HepG2 (cell line): ENCODE results near the gene ANXA2. TPM values are rescaled to one million over a fixed set of nuclear protein-coding genes. Genes with fewer than 3 reads are reported as not detected.

Experiments
- ATAC-seq: fragments of 200-7000 bp; cut with Tn5 transposase; 3 replicates; pipeline ENCODE4 v1.9.1; 2020; ENCODE audit warnings: mild to moderate bottlenecking, moderate library complexity
- BruUV-seq: library from RNA; stranded (reverse); fragments of 400-500 nt; replicated peaks from 2 replicates; lab custom pipeline; 2021; lab: Mats Ljungman, UMichigan
- CTCF ChIA-PET: fragments of 300-600 bp; formaldehyde crosslinking; extraction: SDS; loops from one replicate; lab custom pipeline; 2021; ENCODE audit warnings: low total read pairs, inconsistent platforms, low intra/inter-chr PET ratio; lab: Yijun Ruan, JAX
- POLR2A ChIA-PET: fragments of 350-600 bp; sonication (Branson Sonifier 250); formaldehyde crosslinking; loops from one replicate; lab custom pipeline; 2020; ENCODE audit warnings: antibody characterized with exemption, inconsistent platforms; lab: Yijun Ruan, JAX
- DNase-seq: peaks from one replicate; pipeline ENCODE4 v3.0.0-alpha.2; 2015; ENCODE audit warnings: low spot score
- FAIRE-seq: peaks from 3 replicates; lab custom pipeline; 2011; peaks lifted over from hg19 to GRCh38; lab: Jason Lieb, UNC
- H2AFZ ChIP-seq: one replicate; pipeline ENCODE4 v1.6.1; 2011; ENCODE audit warnings: low read length, inconsistent platforms
- H3K27ac ChIP-seq: fragments of 300-600 bp; 3 replicates; pipeline ENCODE4 v1.8.0; 2011; ENCODE audit warnings: mixed run types, mild to moderate bottlenecking, mixed read lengths, low read length, inconsistent platforms; ENCODE audit not compliant: insufficient read depth; ENCODE audit errors: extremely low read length
- H3K27me3 ChIP-seq, 2 experiments: fragments of 200-600 bp in 1 of 2; 2 replicates in 1 of 2; 3 replicates in 1 of 2; pipeline versions ENCODE4 v1.6.0 to v1.8.0; 2011; ENCODE audit warnings: low read length in 2 of 2, mild to moderate bottlenecking in 2 of 2, moderate library complexity in 2 of 2, inconsistent platforms in 1 of 2; ENCODE audit not compliant: insufficient read depth in 2 of 2, control insufficient read depth in 1 of 2
- H3K36me3 ChIP-seq, 2 experiments: fragments of 200-600 bp in 1 of 2; replicated peaks in 1 of 2; 2 replicates in 1 of 2; 3 replicates in 1 of 2; pipeline versions ENCODE4 v1.5.1 to v1.8.0; 2011; ENCODE audit warnings: low read length in 2 of 2, inconsistent platforms in 1 of 2; ENCODE audit not compliant: insufficient read depth in 2 of 2, control insufficient read depth in 1 of 2
- H3K4me1 ChIP-seq: 2 replicates; pipeline ENCODE4 v1.5.1; 2012; ENCODE audit warnings: low read length, inconsistent platforms; ENCODE audit not compliant: insufficient read depth
- H3K4me2 ChIP-seq: 2 replicates; pipeline ENCODE4 v1.6.0; 2011; ENCODE audit warnings: low read depth, low read length, inconsistent platforms
- H3K4me3 ChIP-seq, 3 experiments: fragments of 200-600 bp in 1 of 3; sonication (generic), shearing (Covaris generic) in 1 of 3; replicated peaks in 1 of 3; 2 replicates each; pipeline ENCODE4 v1.5.1; 2011 to 2016; ENCODE audit warnings: low read length in 3 of 3, inconsistent platforms in 2 of 3, low read depth in 2 of 3, mild to moderate bottlenecking in 2 of 3, control low read depth in 1 of 3, mixed read lengths in 1 of 3; ENCODE audit not compliant: insufficient read depth in 1 of 3
- H3K79me2 ChIP-seq: one replicate; pipeline ENCODE4 v1.6.1; 2011; ENCODE audit warnings: low read length, inconsistent platforms; ENCODE audit not compliant: insufficient read depth
- H3K9ac ChIP-seq: 2 replicates; pipeline ENCODE4 v1.6.0; 2011; ENCODE audit warnings: mild to moderate bottlenecking, low read depth, low read length, inconsistent platforms; ENCODE audit not compliant: insufficient read depth
- H3K9me3 ChIP-seq: 2 replicates; pipeline ENCODE4 v1.5.1; 2012; ENCODE audit warnings: mild to moderate bottlenecking, low read length
- H4K20me1 ChIP-seq: 2 replicates; pipeline ENCODE4 v1.6.0; 2011; ENCODE audit warnings: inconsistent platforms, mild to moderate bottlenecking, low read length, moderate library complexity; ENCODE audit not compliant: insufficient read depth
- ETS1 ChIP-seq: sonication (generic); formaldehyde crosslinking; IDR thresholded peaks from 2 replicates; pipeline ENCODE4 v1.4.0; 2020; ENCODE audit warnings: missing genetic modification reagents
- HMGXB3 ChIP-seq: sonication (generic); formaldehyde crosslinking; IDR thresholded peaks from 2 replicates; pipeline ENCODE4 v1.4.0; 2020; ENCODE audit warnings: missing genetic modification reagents, borderline replicate concordance
- MEIS2 ChIP-seq: sonication (generic); formaldehyde crosslinking; IDR thresholded peaks from 2 replicates; pipeline ENCODE4 v1.9.0; 2021; ENCODE audit warnings: mild to moderate bottlenecking, missing genetic modification reagents
- PAF1 ChIP-seq: IDR thresholded peaks from 2 replicates; pipeline ENCODE4 v1.6.1; 2016; ENCODE audit warnings: missing genetic modification reagents, missing compliant biosample characterization
- TEAD3 ChIP-seq: optimal IDR thresholded peaks from 2 replicates; pipeline ENCODE3; 2016; ENCODE audit warnings: borderline replicate concordance
- TFE3 ChIP-seq: IDR thresholded peaks from 2 replicates; pipeline ENCODE4 v1.6.1; 2016
- U2AF2 ChIP-seq: fragments of 200-400 bp; formaldehyde crosslinking; IDR thresholded peaks from 2 replicates; pipeline ENCODE4 v1.6.1; 2017; ENCODE audit warnings: low read depth, mild to moderate bottlenecking, low read length
- ZMAT3 ChIP-seq: sonication (generic); formaldehyde crosslinking; conservative IDR thresholded peaks from 2 replicates; pipeline ENCODE4 v1.7.0; 2021; ENCODE audit warnings: missing genetic modification reagents
- ZNF142 ChIP-seq: sonication (generic); formaldehyde crosslinking; IDR thresholded peaks from 2 replicates; pipeline ENCODE4 v1.4.0; 2020; ENCODE audit warnings: missing genetic modification reagents
- ZNF670 ChIP-seq: sonication (generic); formaldehyde crosslinking; IDR thresholded peaks from 2 replicates; pipeline ENCODE4 v1.8.0; 2022; ENCODE audit warnings: mild to moderate bottlenecking, missing genetic modification reagents, borderline replicate concordance
- ZNF713 ChIP-seq: sonication (generic); formaldehyde crosslinking; IDR thresholded peaks from 2 replicates; pipeline ENCODE4 v1.4.0; 2020; ENCODE audit warnings: mild to moderate bottlenecking, missing genetic modification reagents
- ZNF772 ChIP-seq: sonication (generic); formaldehyde crosslinking; IDR thresholded peaks from 2 replicates; pipeline ENCODE4 v1.5.0; 2020; ENCODE audit warnings: mild to moderate bottlenecking, missing genetic modification reagents
- whole genome bisulfite sequencing: methylation state at CpG from one replicate; pipeline ENCODE4 v1.1.6; 2017; ENCODE audit warnings: low lambda C conversion rate; 5-methylcytosine and 5-hydroxymethylcytosine counted together
- in situ Hi-C: cut with HindIII; loops from 2 replicates; pipeline ENCODE4 v1.10.0; 2017; ENCODE audit warnings: low pct_unique_long_range_greater_than_20kb; ENCODE audit not compliant: extremely low pct_ligation_motif_present
- intact Hi-C: fragments of 100-400 bp; cut with micrococcal nuclease; formaldehyde crosslinking; loops from one replicate; pipeline ENCODE4 v1.10.0; 2022; ENCODE audit not compliant: unreplicated experiment
- polyA plus RNA-seq, 8 experiments: library from polyadenylated mRNA; depleted of rRNA in 3 of 8; stranded (reverse) in 7 of 8; unstranded in 1 of 8; fragments of >200 nt; fragmentation: Illumina TruSeq in 4 of 8; extraction: Trizol in 4 of 8; gene quantifications; 2 replicates each; pipeline versions ENCODE4 v1.2.1 to v1.2.3, GENCODE V29; 2011 to 2016; ENCODE audit warnings: low read depth in 4 of 8, missing spikeins in 1 of 8, mixed read lengths in 1 of 8; ENCODE audit not compliant: insufficient read depth in 1 of 8
- total RNA-seq, 5 experiments: library from RNA; depleted of rRNA; stranded (reverse); fragments of >200 nt; fragmentation: Illumina TruSeq; extraction: Trizol; gene quantifications; 2 replicates each; pipeline ENCODE4 v1.2.3, GENCODE V29; 2016; ENCODE audit warnings: low read depth in 1 of 5

ANXA2 gene
- total and polyA plus RNA-seq, 2 of the 13 experiments (the other 11 are each of a cell fraction or from before 2014, with no cell fraction given) = 196 to 613 TPM

- 99% methylated on average over 2 of the region's 2 CpGs for WGBS
- TF ChIP-seq ZNF772 (CRISPR knock-in tag) = no peak
- no peak for TF ChIP-seq ETS1 (CRISPR knock-in tag)
- TF ChIP-seq ZNF670 (CRISPR knock-in tag) = no peak
- TF ChIP-seq ZNF142 (CRISPR knock-in tag) = no peak
- TF ChIP-seq ZNF713 = no peak
- no peak for TF ChIP-seq U2AF2
- TF ChIP-seq ZMAT3 (CRISPR knock-in tag) = no peak
- no peak for TF ChIP-seq HMGXB3 (CRISPR knock-in tag)
- no peak for TF ChIP-seq TEAD3 (CRISPR knock-in tag)
- no peak for TF ChIP-seq MEIS2 (CRISPR knock-in tag)
- no peak for TF ChIP-seq PAF1
- no peak for TF ChIP-seq TFE3 (CRISPR knock-in tag)
These were observed 22.0 kb upstream of the ANXA2 start for GRCh38 chr15:60419753-60420152.

More at GRCh38 chr15:60419753-60420152, 22.0 kb upstream of the ANXA2 start:
- Histone ChIP-seq H3K4me2 (no peak overlapping the region), H3K4me3 (no peak overlapping the region), H3K27me3 (no peaks in the 10 kb centered on the region), H3K4me1 (peaks cover 19% of the 10 kb centered on the region), H3K9me3 (no peaks in the 10 kb centered on the region), H4K20me1 (no peaks in the 10 kb centered on the region), H2AFZ (no peak overlapping the region), H3K9ac (no peak overlapping the region), H3K36me3 (peaks cover 1 to 2% of the 10 kb centered on the region in 2 experiments; a peak in 1 of 5 replicates), H3K27ac (no peak overlapping the region), H3K79me2 (no peaks in the 10 kb centered on the region)
- in situ Hi-C loops (no loop called here), intact Hi-C loops (no loop called here)
- ChIA-PET CTCF (no interaction called here), POLR2A (interaction anchor here (1.6 kb wide), 1 partner anchor 58 kb away, joined by 4 read pairs; no protein-coding TSS in a partner anchor)
- ATAC-seq (no peak), DNase-seq (no peak), FAIRE-seq (no peak)
- BruUV-seq = no TSS peak
